PC-9 (cell line): Measurements from ENCODE around the gene IFT88. TPM values are rescaled to one million over a fixed set of nuclear protein-coding genes. Genes with fewer than 3 reads are reported as not detected.

ENCODE experiments used
- BruUV-seq: library from RNA; stranded (reverse); fragments of 400-500 nt; replicated peaks from 2 replicates; lab custom pipeline; 2021; lab: Mats Ljungman, UMichigan
- CTCF ChIA-PET: fragments of 300-600 bp; sonication (Branson Sonifier 250); formaldehyde crosslinking; loops from one replicate; lab custom pipeline; 2022; ENCODE audit warnings: antibody characterized with exemption; lab: Charles Lee
- POLR2A ChIA-PET: fragments of 300-600 bp; sonication (Branson Sonifier 250); formaldehyde crosslinking; loops from one replicate; lab custom pipeline; 2022; ENCODE audit warnings: antibody characterized with exemption; ENCODE audit not compliant: unreplicated experiment; lab: Charles Lee
- DNase-seq, 2 experiments: peaks; one replicate each; pipeline versions ENCODE4 v3.0.0 to v3.0.0-alpha.2; 2015 to 2022; ENCODE audit warnings: mixed read lengths in 1 of 2
- H2AFZ ChIP-seq: fragments of 200-600 bp; sonication (generic); 2 replicates; pipeline ENCODE4 v1.8.1; 2017; ENCODE audit warnings: antibody characterized with exemption
- H3F3A ChIP-seq: fragments of 200-600 bp; sonication (generic); 2 replicates; pipeline ENCODE4 v1.8.1; 2017; ENCODE audit warnings: antibody characterized with exemption, mild to moderate bottlenecking, low read depth; ENCODE audit not compliant: insufficient read depth
- H3K27ac ChIP-seq: fragments of 200-600 bp; sonication (generic); 2 replicates; pipeline ENCODE4 v1.6.1; 2016; ENCODE audit warnings: mixed run types
- H3K27me3 ChIP-seq: fragments of 200-600 bp; sonication (generic); 2 replicates; pipeline ENCODE4 v1.6.1; 2016; ENCODE audit warnings: low read depth, mixed run types; ENCODE audit not compliant: insufficient read depth
- H3K36me3 ChIP-seq: fragments of 200-600 bp; sonication (generic); 2 replicates; pipeline ENCODE4 v1.6.1; 2016; ENCODE audit warnings: low read depth, mixed run types
- H3K4me1 ChIP-seq: fragments of 200-600 bp; sonication (generic); replicated peaks from 2 replicates; pipeline ENCODE4 v1.6.1; 2016; ENCODE audit warnings: mixed run types; ENCODE audit not compliant: insufficient read depth
- H3K4me2 ChIP-seq: fragments of 200-600 bp; sonication (generic); 2 replicates; pipeline ENCODE4 v1.6.1; 2017; ENCODE audit warnings: mixed run types
- H3K4me3 ChIP-seq: fragments of 200-600 bp; sonication (generic); 2 replicates; pipeline ENCODE4 v1.6.1; 2016; ENCODE audit warnings: mixed run types
- H3K79me2 ChIP-seq: fragments of 200-600 bp; sonication (generic); 2 replicates; pipeline ENCODE4 v1.6.1; 2017; ENCODE audit warnings: low read depth, mixed run types
- H3K9me2 ChIP-seq: fragments of 200-600 bp; sonication (generic); 2 replicates; pipeline ENCODE4 v1.8.1; 2017; ENCODE audit warnings: mild to moderate bottlenecking; ENCODE audit not compliant: insufficient read depth
- H3K9me3 ChIP-seq: fragments of 200-600 bp; sonication (generic); 2 replicates; pipeline ENCODE4 v1.8.1; 2016; ENCODE audit warnings: low read depth; ENCODE audit not compliant: insufficient read depth
- H4K20me1 ChIP-seq: fragments of 200-600 bp; sonication (generic); 2 replicates; pipeline ENCODE4 v1.8.1; 2017; ENCODE audit not compliant: insufficient read depth
- CTCF ChIP-seq: fragments of 200-600 bp; sonication (generic); conservative IDR thresholded peaks from 2 replicates; pipeline ENCODE4 v1.6.1; 2017; ENCODE audit warnings: mixed run types, antibody characterized with exemption, mild to moderate bottlenecking, moderate library complexity
- EZH2 ChIP-seq: fragments of 200-600 bp; sonication (generic); IDR thresholded peaks from 2 replicates; pipeline ENCODE4 v1.8.0; 2017; ENCODE audit warnings: antibody characterized with exemption, low read depth
- intact Hi-C: fragments of 100-400 bp; cut with micrococcal nuclease; formaldehyde crosslinking; loops from one replicate; pipeline ENCODE4 v1.10.0; 2022; ENCODE audit not compliant: unreplicated experiment
- total RNA-seq: library from RNA; stranded (reverse); gene quantifications from 2 replicates; pipeline ENCODE4 v1.2.3, GENCODE V29; 2021

IFT88 gene
- total RNA-seq, 1 experiment from 2014 or later: 11.7 TPM

GRCh38 chr13:20553311-20553710 is 13.6 kb upstream of the IFT88 start:
- TF ChIP-seq CTCF (no peak), EZH2 (no peak)
- Histone ChIP-seq H3K27ac (no peak overlapping the region), H3K27me3 (no peaks in the 10 kb centered on the region), H3K4me1 (no peaks in the 10 kb centered on the region), H3K4me2 (no peak overlapping the region), H3F3A (no peaks in the 10 kb centered on the region), H3K79me2 (no peaks in the 10 kb centered on the region), H2AFZ (no peak overlapping the region), H3K36me3 (no peaks in the 10 kb centered on the region), H3K9me3 (no peaks in the 10 kb centered on the region), H3K4me3 (no peak overlapping the region), H4K20me1 (no peaks in the 10 kb centered on the region), H3K9me2 (no peaks in the 10 kb centered on the region)
- intact Hi-C loops: no loop called here
- DNase-seq: no peak
- CTCF ChIA-PET: no interaction called here
- no TSS peak for BruUV-seq
- POLR2A ChIA-PET: no interaction called here

GRCh38 chr13:20558982-20559381 is 8.0 kb upstream of the IFT88 start:
- DNase-seq: no peak
- Histone ChIP-seq H4K20me1 (no peaks in the 10 kb centered on the region), H3K79me2 (no peaks in the 10 kb centered on the region), H3K36me3 (no peaks in the 10 kb centered on the region), H3K9me3 (no peaks in the 10 kb centered on the region), H3F3A (no peaks in the 10 kb centered on the region), H3K27ac (no peak overlapping the region), H3K4me2 (no peak overlapping the region), H3K4me3 (no peak overlapping the region), H2AFZ (0 out of 2 replicates have a peak overlapping the region, but pooled peaks have one; percentile 27), H3K27me3 (no peaks in the 10 kb centered on the region), H3K9me2 (no peaks in the 10 kb centered on the region), H3K4me1 (no peaks in the 10 kb centered on the region)
- POLR2A ChIA-PET: no interaction called here
- intact Hi-C loops: no loop called here
- CTCF ChIA-PET: no interaction called here
- TF ChIP-seq CTCF: no peak
- no peak for TF ChIP-seq EZH2
- BruUV-seq: no TSS peak

- Histone ChIP-seq H3F3A (no peaks in the 10 kb centered on the region; the same call in 1 of the 2 replicates), H3K4me1 (no peaks in the 10 kb centered on the region), H4K20me1 (no peaks in the 10 kb centered on the region), H3K9me2 (no peaks in the 10 kb centered on the region), H3K36me3 (no peaks in the 10 kb centered on the region), H3K9me3 (peaks cover 6% of the 10 kb centered on the region), H3K4me3 (no peak overlapping the region), H3K79me2 (no peaks in the 10 kb centered on the region), H3K27me3 (no peaks in the 10 kb centered on the region), H2AFZ (no peak overlapping the region), H3K27ac (no peak overlapping the region), H3K4me2 (no peak overlapping the region)
- CTCF ChIA-PET: no interaction called here
- BruUV-seq: no TSS peak
- DNase-seq: no peak
- intact Hi-C loops: no loop called here
- POLR2A ChIA-PET: no interaction called here
- TF ChIP-seq CTCF (no peak), EZH2 (no peak)
These were observed 7.1 kb upstream of the IFT88 start for GRCh38 chr13:20559659-20560356.
